Epithelial cell of esophagus (primary cell): Measurements from ENCODE around the gene BPIFB2.
"Not testable (repeated sequence)": the region's sequence is repeated elsewhere in the genome, so short reads cannot be mapped to it uniquely, and the experiment has no call there.

Experiments used
- DNase-seq: peaks from one replicate; pipeline ENCODE4 v3.0.0; 2010; ENCODE audit warnings: low read depth
- H3K4me3 ChIP-seq: 2 replicates; pipeline ENCODE4 v1.5.1; 2011; ENCODE audit warnings: mild to moderate bottlenecking, low read length, control low read depth
- CTCF ChIP-seq: IDR thresholded peaks from 2 replicates; pipeline ENCODE4 v1.5.1; 2011; ENCODE audit warnings: low read depth, mild to moderate bottlenecking, low read length, control low read depth, inconsistent platforms; ENCODE audit not compliant: insufficient read depth; ENCODE audit errors: missing control alignments

BPIFB2 gene

GRCh38 chr20:33007376-33008335 lies at the start of gene BPIFB2:
Gene BPIFB2 (plus strand): TSS chr20:33007704. CDS start chr20:33008575, 871 bp downstream.
- H3K4me3 ChIP-seq = no peak within 1 kb of the TSS
- no peak for TF ChIP-seq CTCF
- DNase-seq = no peak

- no peak overlapping the region for H3K4me3 ChIP-seq
- DNase-seq = no peak
- no peak for TF ChIP-seq CTCF
Observed at GRCh38 chr20:32958574-32958973, 48.9 kb upstream of the BPIFB2 start.

GRCh38 chr20:32959351-32960221 lies 47.9 kb upstream of the BPIFB2 start:
- TF ChIP-seq CTCF = no peak
- no peak overlapping the region for H3K4me3 ChIP-seq
- no peak for DNase-seq

GRCh38 chr20:32960222-32960518 lies 47.3 kb upstream of the BPIFB2 start:
- TF ChIP-seq CTCF = no peak
- DNase-seq = no peak
- H3K4me3 ChIP-seq = no peak overlapping the region

GRCh38 chr20:32960849-32961731 lies 46.4 kb upstream of the BPIFB2 start:
- DNase-seq = no peak
- no peak for TF ChIP-seq CTCF
- no peak overlapping the region for H3K4me3 ChIP-seq

GRCh38 chr20:32962053-32962452 lies 45.5 kb upstream of the BPIFB2 start:
- no peak for TF ChIP-seq CTCF
- H3K4me3 ChIP-seq = no peak overlapping the region
- DNase-seq = no peak

GRCh38 chr20:32962646-32963045 lies 44.9 kb upstream of the BPIFB2 start:
- not testable (repeated sequence) for H3K4me3 ChIP-seq, DNase-seq
